Activated CD8-positive, alpha-beta T cell treated with anti-CD3 and anti-CD28 coated beads for 36 hours (primary cell): Measurements from ENCODE around the gene ESYT2. TPM values are rescaled to one million over a fixed set of nuclear protein-coding genes. Genes with fewer than 3 reads are reported as not detected.

Experiments used
- ATAC-seq: fragments of 200-7000 bp; cut with Tn5 transposase; one replicate; pipeline ENCODE4 v1.10.0; 2021; ENCODE audit warnings: mild to moderate bottlenecking, moderate library complexity
- CTCF ChIA-PET: fragments of 350-600 bp; sonication (Branson Sonifier 250); formaldehyde crosslinking; loops from one replicate; lab custom pipeline; 2021; ENCODE audit warnings: antibody characterized with exemption; lab: Charles Lee
- POLR2A ChIA-PET: fragments of 350-600 bp; sonication (Branson Sonifier 250); formaldehyde crosslinking; loops from one replicate; lab custom pipeline; 2021; ENCODE audit warnings: antibody characterized with exemption; lab: Charles Lee
- DNase-seq: peaks from one replicate; pipeline ENCODE4 v3.0.0-alpha.2; 2020
- H3K27ac Mint-ChIP-seq: one replicate; pipeline ENCODE4 v1.8.0; 2021; ENCODE audit warnings: mild to moderate bottlenecking, mixed read lengths
- H3K27me3 Mint-ChIP-seq: one replicate; pipeline ENCODE4 v1.8.0; 2021; ENCODE audit warnings: mixed read lengths
- H3K36me3 Mint-ChIP-seq: one replicate; pipeline ENCODE4 v1.8.0; 2021; ENCODE audit warnings: low read depth, mixed read lengths
- H3K4me1 Mint-ChIP-seq: one replicate; pipeline ENCODE4 v1.8.0; 2021; ENCODE audit warnings: low read depth, mixed read lengths
- H3K4me3 Mint-ChIP-seq: one replicate; pipeline ENCODE4 v1.8.0; 2021; ENCODE audit warnings: mild to moderate bottlenecking, moderate library complexity, mixed read lengths
- H3K9me3 Mint-ChIP-seq: one replicate; pipeline ENCODE4 v1.8.0; 2021; ENCODE audit warnings: mixed read lengths
- CTCF ChIP-seq: fragments of 200-600 bp; IDR thresholded peaks from one replicate; pipeline ENCODE4 v1.8.0; 2022; ENCODE audit warnings: antibody characterized with exemption, mild to moderate bottlenecking
- intact Hi-C: fragments of 100-400 bp; cut with micrococcal nuclease; formaldehyde crosslinking; loops from one replicate; pipeline ENCODE4 v1.10.0; 2022
- total RNA-seq, 2 experiments: library from RNA; stranded (reverse); gene quantifications; one replicate each; pipeline ENCODE4 v1.2.3, GENCODE V29; 2021

The ESYT2 gene
- total RNA-seq, 2 experiments from 2014 or later, result 55.5 to 56.6 TPM

GRCh38 chr7:158748335-158748734 is 81.0 kb downstream of the ESYT2 start:
- peaks cover 5% of the 10 kb centered on the region for H3K4me1 Mint-ChIP-seq
- H3K27me3 Mint-ChIP-seq, result no peaks in the 10 kb centered on the region
- DNase-seq (no peak), ATAC-seq (no peak)
- H3K4me3 Mint-ChIP-seq, result no peak overlapping the region
- intact Hi-C loops, result no loop called here
- ChIA-PET POLR2A (no interaction called here), CTCF (no interaction called here)
- H3K9me3 Mint-ChIP-seq, result no peaks in the 10 kb centered on the region
- peaks cover 16% of the 10 kb centered on the region for H3K36me3 Mint-ChIP-seq
- H3K27ac Mint-ChIP-seq, result no peak overlapping the region
- TF ChIP-seq CTCF, result no peak

- DNase-seq (no peak), ATAC-seq (no peak)
- H3K4me3 Mint-ChIP-seq, result no peak overlapping the region
- intact Hi-C loops, result no loop called here
- H3K9me3 Mint-ChIP-seq, result no peaks in the 10 kb centered on the region
- CTCF ChIA-PET, result no interaction called here
- peaks cover 5% of the 10 kb centered on the region for H3K4me1 Mint-ChIP-seq
- peaks cover 21% of the 10 kb centered on the region for H3K36me3 Mint-ChIP-seq
- POLR2A ChIA-PET, result no interaction called here
- no peak for TF ChIP-seq CTCF
- no peak overlapping the region for H3K27ac Mint-ChIP-seq
- H3K27me3 Mint-ChIP-seq, result no peaks in the 10 kb centered on the region
These were observed 81.9 kb downstream of the ESYT2 start for GRCh38 chr7:158747408-158747807.

GRCh38 chr7:158746957-158747356 is 82.4 kb downstream of the ESYT2 start:
- no peak overlapping the region for H3K27ac Mint-ChIP-seq
- no peak overlapping the region for H3K4me3 Mint-ChIP-seq
- ChIA-PET CTCF (no interaction called here), POLR2A (interaction anchor here (0.6 kb wide), 1 partner anchor 1712 kb away, joined by 3 read pairs; no protein-coding TSS in a partner anchor)
- no peaks in the 10 kb centered on the region for H3K9me3 Mint-ChIP-seq
- no peak for TF ChIP-seq CTCF
- H3K4me1 Mint-ChIP-seq, result peaks cover 2% of the 10 kb centered on the region
- ATAC-seq (no peak), DNase-seq (no peak)
- H3K27me3 Mint-ChIP-seq, result no peaks in the 10 kb centered on the region
- intact Hi-C loops, result no loop called here
- peaks cover 25% of the 10 kb centered on the region for H3K36me3 Mint-ChIP-seq

GRCh38 chr7:158745057-158745715 is 84.1 kb downstream of the ESYT2 start:
- intact Hi-C loops, result no loop called here
- CTCF ChIA-PET, result no interaction called here

More at GRCh38 chr7:158745057-158745715, 84.1 kb downstream of the ESYT2 start:
- H3K9me3 Mint-ChIP-seq, result no peaks in the 10 kb centered on the region
- no peak for DNase-seq
- H3K4me3 Mint-ChIP-seq, result no peak overlapping the region
- no peak overlapping the region for H3K27ac Mint-ChIP-seq
- no peaks in the 10 kb centered on the region for H3K27me3 Mint-ChIP-seq
- no peak for ATAC-seq
- peaks cover 3% of the 10 kb centered on the region for H3K4me1 Mint-ChIP-seq
- POLR2A ChIA-PET, result interaction anchor here (0.6 kb wide), 1 partner anchor 13 kb away, joined by 3 read pairs; no protein-coding TSS in a partner anchor
- TF ChIP-seq CTCF, result no peak
- H3K36me3 Mint-ChIP-seq, result peaks cover 34% of the 10 kb centered on the region
